PFSK-1 (cell line): ENCODE data around the gene TBC1D32.

ENCODE experiments used
- FOXP2 ChIP-seq: optimal IDR thresholded peaks from 2 replicates; pipeline ENCODE3; 2011; ENCODE audit warnings: borderline replicate concordance, control low read depth, inconsistent platforms; ENCODE audit not compliant: insufficient read depth; ENCODE audit errors: extremely low read length, extremely low read depth
- POLR2AphosphoS5 ChIP-seq: IDR thresholded peaks from 2 replicates; pipeline ENCODE4 v1.6.1; 2012; ENCODE audit warnings: low read depth, mild to moderate bottlenecking, control low read depth, low read length, moderate library complexity
- REST ChIP-seq, 2 experiments: IDR thresholded peaks; 2 replicates each; pipeline versions ENCODE4 v1.6.1 to v1.8.0; 2011 to 2012; ENCODE audit warnings: low read depth in 2 of 2, low read length in 2 of 2, control low read depth in 1 of 2, inconsistent platforms in 1 of 2, mild to moderate bottlenecking in 1 of 2, moderate library complexity in 1 of 2; ENCODE audit not compliant: insufficient read depth in 1 of 2
- SIN3A ChIP-seq: IDR thresholded peaks from 2 replicates; pipeline ENCODE4 v1.6.1; 2012; ENCODE audit warnings: mild to moderate bottlenecking, low read length, moderate library complexity, borderline replicate concordance; ENCODE audit not compliant: insufficient read depth
- TAF1 ChIP-seq: IDR thresholded peaks from 2 replicates; pipeline ENCODE4 v1.6.1; 2012; ENCODE audit warnings: low read length, control low read depth, borderline replicate concordance; ENCODE audit not compliant: insufficient read depth

DNA sequence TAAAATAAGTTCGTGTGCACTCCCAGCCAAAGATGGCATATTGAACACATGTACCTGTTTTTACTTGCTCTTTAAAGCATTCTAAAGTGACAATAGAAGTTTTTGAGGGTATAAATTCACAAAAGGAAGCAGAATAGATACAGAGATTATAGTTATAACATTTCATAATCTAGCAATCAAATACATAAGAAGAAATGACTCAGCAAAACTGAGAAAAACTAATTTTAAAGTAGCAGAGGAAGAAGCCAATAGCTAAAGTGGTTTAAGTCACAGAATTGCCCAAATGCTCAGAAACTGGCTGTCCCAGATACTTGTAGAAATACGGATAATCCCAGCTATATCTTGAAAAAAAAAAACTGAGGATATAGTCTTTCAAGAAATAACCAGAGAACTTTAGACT is 49.2 kb upstream of the TBC1D32 start:
- TF ChIP-seq TAF1 (no peak), REST (IDR thresholded peaks at IDR 0.05; ENCODE audit: insufficient read depth in 1 of 2, low read depth in 2 of 2, low read length in 2 of 2) (no peak), SIN3A (no peak), POLR2AphosphoS5 (no peak), FOXP2 (no peak)
